GM19455 (cell line): Measurements from ENCODE around the gene TSPAN6.
A peak's percentile ranks its signal among the peaks of the same experiment; 100 is the strongest.

Experiments
- ATAC-seq: cut with Tn5 transposase; IDR thresholded peaks from one replicate; pipeline ENCODE4 v1.9.1; 2021; ENCODE audit not compliant: unreplicated experiment

Gene TSPAN6

GRCh38 chrX:100648458-100649417, 12.1 kb upstream of the TSPAN6 start:
- no peak for ATAC-seq

GRCh38 chrX:100647739-100648138, 11.1 kb upstream of the TSPAN6 start:
- no peak for ATAC-seq

- ATAC-seq, result no peak
These were observed 10.5 kb upstream of the TSPAN6 start for GRCh38 chrX:100647095-100647494.

- no peak for ATAC-seq
These were observed 8.5 kb upstream of the TSPAN6 start for GRCh38 chrX:100645106-100645505.

GRCh38 chrX:100643956-100644860, 7.6 kb upstream of the TSPAN6 start, which contains the start of gene SRPX2:
Gene SRPX2 (plus strand): TSS chrX:100644199. CDS start chrX:100646323, 2,124 bp downstream.
- ATAC-seq, result no peak

- ATAC-seq, result no peak
These were observed 6.6 kb upstream of the TSPAN6 start for GRCh38 chrX:100643212-100643611.

- no peak for ATAC-seq
These were observed 5.7 kb upstream of the TSPAN6 start for GRCh38 chrX:100642290-100642689.

- no peak for ATAC-seq
These were observed 651 bp downstream of the TSPAN6 start for GRCh38 chrX:100635989-100636320.

GRCh38 chrX:100635040-100635439, 1.6 kb downstream of the TSPAN6 start:
- ATAC-seq, result no peak

GRCh38 chrX:100625985-100626491, 10.6 kb downstream of the TSPAN6 start:
- ATAC-seq, result peak; percentile 91

- ATAC-seq, result no peak
These were observed 13.6 kb downstream of the TSPAN6 start for GRCh38 chrX:100623001-100623400.

- ATAC-seq, result peak; percentile 92
These were observed 21.6 kb downstream of the TSPAN6 start for GRCh38 chrX:100615005-100615404.

- no peak for ATAC-seq
These were observed 24.7 kb downstream of the TSPAN6 start for GRCh38 chrX:100611951-100612350.

- ATAC-seq, result no peak
These were observed 27.0 kb downstream of the TSPAN6 start for GRCh38 chrX:100609591-100609990.

- no peak for ATAC-seq
These were observed 29.9 kb downstream of the TSPAN6 start for GRCh38 chrX:100606753-100607152.

- no peak for ATAC-seq
These were observed 35.8 kb downstream of the TSPAN6 start for GRCh38 chrX:100600758-100601157.

- ATAC-seq, result no peak
These were observed 36.3 kb downstream of the TSPAN6 start for GRCh38 chrX:100600340-100600739.

- ATAC-seq, result no peak
These were observed 37.1 kb downstream of the TSPAN6 start for GRCh38 chrX:100599456-100599855.

GRCh38 chrX:100596601-100597000, 40.0 kb downstream of the TSPAN6 start:
- no peak for ATAC-seq

GRCh38 chrX:100593581-100593980, 43.0 kb downstream of the TSPAN6 start:
- no peak for ATAC-seq

GRCh38 chrX:100593126-100593525, 43.5 kb downstream of the TSPAN6 start:
- ATAC-seq, result no peak
